CD4-positive, alpha-beta T cell treated with Interleukin-12 subunit alpha and Interleukin-12 subunit beta, for 1 hour (primary cell): ENCODE measurements around the gene TRMU.
"Not testable (repeated sequence)": the region's sequence is repeated elsewhere in the genome, so short reads cannot be mapped to it uniquely, and the experiment has no call there.

Source experiments
- DNase-seq: peaks from one replicate; pipeline ENCODE4 v3.0.0-alpha.2; 2020

TRMU gene

GRCh38 chr22:46390652-46391301 is 55.3 kb downstream of the TRMU start:
- DNase-seq: no peak

- DNase-seq: no peak
These were observed 56.1 kb downstream of the TRMU start for GRCh38 chr22:46391486-46392136.

GRCh38 chr22:46392137-46392844 is 56.8 kb downstream of the TRMU start:
- DNase-seq: no peak

GRCh38 chr22:46393873-46394272 is 58.4 kb downstream of the TRMU start:
- no peak for DNase-seq

GRCh38 chr22:46394622-46395021 is 59.1 kb downstream of the TRMU start:
- no peak for DNase-seq

GRCh38 chr22:46395145-46395544 is 59.6 kb downstream of the TRMU start:
- DNase-seq: no peak

GRCh38 chr22:46397049-46397448 is 61.5 kb downstream of the TRMU start:
- DNase-seq: not testable (repeated sequence)

- no peak for DNase-seq
These were observed 62.0 kb downstream of the TRMU start for GRCh38 chr22:46397514-46397913.

GRCh38 chr22:46397951-46398350 is 62.4 kb downstream of the TRMU start:
- DNase-seq: no peak

- DNase-seq: no peak
These were observed 63.9 kb downstream of the TRMU start for GRCh38 chr22:46399251-46400024.

GRCh38 chr22:46401370-46401769 is 65.9 kb downstream of the TRMU start:
- DNase-seq: no peak

GRCh38 chr22:46402505-46402904 is 67.0 kb downstream of the TRMU start:
- DNase-seq: no peak

- DNase-seq: peak; percentile 21
These were observed 68.4 kb downstream of the TRMU start for GRCh38 chr22:46403880-46404279.

- no peak for DNase-seq
These were observed 70.4 kb downstream of the TRMU start for GRCh38 chr22:46405901-46406300.

- no peak for DNase-seq
These were observed 70.8 kb downstream of the TRMU start for GRCh38 chr22:46406349-46406748.

GRCh38 chr22:46406791-46407190 is 71.3 kb downstream of the TRMU start:
- no peak for DNase-seq
